ENCODE data around the gene DNMT1. TPM values are rescaled to one million over a fixed set of nuclear protein-coding genes. Genes with fewer than 3 reads are reported as not detected.

The DNMT1 gene
- total and polyA plus RNA-seq, 2 experiments from 2014 or later: 78.2 to 106 TPM

DNA sequence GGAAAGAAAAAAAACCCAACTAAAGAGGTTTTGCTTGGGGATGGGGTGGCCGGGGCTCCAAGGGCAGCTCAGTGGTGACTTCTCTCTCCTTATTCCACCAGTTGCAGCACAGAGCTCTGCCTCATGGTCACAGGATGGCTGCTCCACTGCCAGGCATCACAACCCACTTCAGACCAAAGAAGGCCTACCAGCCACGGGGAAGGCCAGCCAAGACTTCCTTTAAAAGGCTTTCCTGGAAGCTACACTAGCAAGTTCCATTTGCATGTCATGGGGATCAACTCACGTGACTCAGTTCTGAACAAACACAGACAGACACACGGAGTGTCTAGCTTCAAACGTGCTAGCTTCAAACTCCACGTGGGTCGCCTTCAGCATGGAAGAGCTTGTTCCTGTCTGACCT, 61.8 kb downstream of the DNMT1 start:
- TF ChIP-seq, protein P1, sequence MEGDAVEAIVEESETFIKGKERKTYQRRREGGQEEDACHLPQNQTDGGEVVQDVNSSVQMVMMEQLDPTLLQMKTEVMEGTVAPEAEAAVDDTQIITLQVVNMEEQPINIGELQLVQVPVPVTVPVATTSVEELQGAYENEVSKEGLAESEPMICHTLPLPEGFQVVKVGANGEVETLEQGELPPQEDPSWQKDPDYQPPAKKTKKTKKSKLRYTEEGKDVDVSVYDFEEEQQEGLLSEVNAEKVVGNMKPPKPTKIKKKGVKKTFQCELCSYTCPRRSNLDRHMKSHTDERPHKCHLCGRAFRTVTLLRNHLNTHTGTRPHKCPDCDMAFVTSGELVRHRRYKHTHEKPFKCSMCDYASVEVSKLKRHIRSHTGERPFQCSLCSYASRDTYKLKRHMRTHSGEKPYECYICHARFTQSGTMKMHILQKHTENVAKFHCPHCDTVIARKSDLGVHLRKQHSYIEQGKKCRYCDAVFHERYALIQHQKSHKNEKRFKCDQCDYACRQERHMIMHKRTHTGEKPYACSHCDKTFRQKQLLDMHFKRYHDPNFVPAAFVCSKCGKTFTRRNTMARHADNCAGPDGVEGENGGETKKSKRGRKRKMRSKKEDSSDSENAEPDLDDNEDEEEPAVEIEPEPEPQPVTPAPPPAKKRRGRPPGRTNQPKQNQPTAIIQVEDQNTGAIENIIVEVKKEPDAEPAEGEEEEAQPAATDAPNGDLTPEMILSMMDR (IDR thresholded peaks at IDR 0.05; ENCODE audit: low read depth, low read length): no peak
- DNase-seq (ENCODE audit: low read depth in 1 of 2, low spot score in 1 of 2): no peak
- Histone ChIP-seq H3K9me3 (ENCODE audit: low read depth) (no peaks in the 10 kb centered on the region), H3K4me1 (ENCODE audit: low read depth) (no peaks in the 10 kb centered on the region), H3K4me3 (no peak overlapping the region), H3K27me3 (no peaks in the 10 kb centered on the region), H3K27ac (no peak overlapping the region), H3K36me3 (peaks cover 32% of the 10 kb centered on the region)

DNA sequence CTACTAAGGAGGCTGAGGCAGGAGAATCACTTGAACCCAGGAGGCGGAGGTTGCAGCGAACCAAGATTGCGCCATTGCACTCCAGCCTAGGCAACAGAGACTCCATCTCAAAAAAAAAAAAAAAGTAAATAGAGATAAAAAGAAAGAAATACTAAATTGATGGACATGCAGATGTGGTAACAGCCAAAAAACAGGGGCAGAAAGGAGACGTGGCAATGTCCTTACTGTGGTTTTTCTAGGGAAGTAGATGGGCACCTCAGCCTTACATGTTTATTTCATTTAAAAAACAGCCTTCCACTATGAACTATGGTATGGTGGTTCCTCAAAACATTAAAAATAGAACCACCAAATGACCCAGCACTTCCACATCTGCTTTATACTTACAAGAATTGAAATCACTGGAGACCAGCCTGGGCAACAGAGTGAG, 68.5 kb downstream of the DNMT1 start:
- peaks cover 4% of the 10 kb centered on the region for H3K36me3 ChIP-seq
- no peak overlapping the region for H3K27ac ChIP-seq
- H3K27me3 ChIP-seq: no peaks in the 10 kb centered on the region
- H3K4me1 ChIP-seq (ENCODE audit: low read depth): no peaks in the 10 kb centered on the region
- DNase-seq (ENCODE audit: low read depth in 1 of 2, low spot score in 1 of 2): no peak
- no peak overlapping the region for H3K4me3 ChIP-seq
- H3K9me3 ChIP-seq (ENCODE audit: low read depth): no peaks in the 10 kb centered on the region
- TF ChIP-seq, protein P1 (IDR thresholded peaks at IDR 0.05; ENCODE audit: low read depth, low read length): no peak

DNA sequence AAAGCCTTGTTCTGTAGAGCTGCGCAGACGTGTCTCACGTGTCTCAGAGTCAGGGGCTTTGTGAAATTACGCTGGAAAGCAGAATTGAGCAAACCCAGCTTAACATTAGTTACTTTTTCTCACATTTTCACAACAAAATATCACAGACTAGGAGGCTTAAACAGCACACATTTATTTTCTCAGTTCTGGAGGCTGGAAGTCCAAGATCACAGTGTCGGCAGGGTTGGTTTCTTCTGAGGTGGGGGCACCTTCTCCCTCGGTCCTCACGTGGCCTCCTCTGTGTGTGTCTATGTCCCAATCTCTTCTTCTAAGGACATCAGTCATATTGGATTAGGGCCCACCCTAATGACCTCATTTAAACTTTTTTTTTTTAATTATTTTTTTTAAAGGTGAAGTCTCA, 70.3 kb downstream of the DNMT1 start:
- no peak overlapping the region for H3K4me3 ChIP-seq
- no peaks in the 10 kb centered on the region for H3K9me3 ChIP-seq (ENCODE audit: low read depth)
- no peaks in the 10 kb centered on the region for H3K4me1 ChIP-seq (ENCODE audit: low read depth)
- H3K36me3 ChIP-seq: no peaks in the 10 kb centered on the region
- no peak overlapping the region for H3K27ac ChIP-seq
- no peak for DNase-seq (ENCODE audit: low read depth in 1 of 2, low spot score in 1 of 2)
- no peaks in the 10 kb centered on the region for H3K27me3 ChIP-seq
- TF ChIP-seq, protein P1 (IDR thresholded peaks at IDR 0.05; ENCODE audit: low read depth, low read length): no peak

DNA sequence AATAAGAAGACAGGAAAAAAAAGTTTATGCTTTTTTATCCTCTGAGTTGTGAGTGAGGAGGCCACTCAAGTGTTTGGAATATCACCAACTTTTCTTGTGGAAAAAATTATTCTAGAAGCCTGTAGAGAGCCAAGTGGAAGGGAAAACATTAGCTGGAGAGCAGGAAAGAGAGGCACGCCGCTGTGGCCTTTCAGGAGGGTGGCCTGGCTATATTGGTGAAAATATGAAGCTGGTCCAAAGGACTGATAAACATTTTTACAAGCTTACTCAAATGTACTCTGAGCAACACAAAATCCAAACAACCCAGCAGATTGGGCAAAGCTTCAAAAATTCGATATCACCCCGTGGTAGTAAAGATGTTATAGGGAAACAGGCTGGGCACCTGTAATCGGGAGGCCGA, 72.7 kb downstream of the DNMT1 start:
- H3K27ac ChIP-seq: no peak overlapping the region
- H3K36me3 ChIP-seq: peaks cover 12% of the 10 kb centered on the region
- H3K4me3 ChIP-seq: no peak overlapping the region
- peak in 1 of 2 donors; percentile 54 for DNase-seq (ENCODE audit: low read depth in 1 of 2, low spot score in 1 of 2)
- TF ChIP-seq, protein P1 (IDR thresholded peaks at IDR 0.05; ENCODE audit: low read depth, low read length): no peak
- H3K9me3 ChIP-seq (ENCODE audit: low read depth): no peaks in the 10 kb centered on the region
- peaks cover 6% of the 10 kb centered on the region for H3K4me1 ChIP-seq (ENCODE audit: low read depth)
- H3K27me3 ChIP-seq: no peaks in the 10 kb centered on the region

DNA sequence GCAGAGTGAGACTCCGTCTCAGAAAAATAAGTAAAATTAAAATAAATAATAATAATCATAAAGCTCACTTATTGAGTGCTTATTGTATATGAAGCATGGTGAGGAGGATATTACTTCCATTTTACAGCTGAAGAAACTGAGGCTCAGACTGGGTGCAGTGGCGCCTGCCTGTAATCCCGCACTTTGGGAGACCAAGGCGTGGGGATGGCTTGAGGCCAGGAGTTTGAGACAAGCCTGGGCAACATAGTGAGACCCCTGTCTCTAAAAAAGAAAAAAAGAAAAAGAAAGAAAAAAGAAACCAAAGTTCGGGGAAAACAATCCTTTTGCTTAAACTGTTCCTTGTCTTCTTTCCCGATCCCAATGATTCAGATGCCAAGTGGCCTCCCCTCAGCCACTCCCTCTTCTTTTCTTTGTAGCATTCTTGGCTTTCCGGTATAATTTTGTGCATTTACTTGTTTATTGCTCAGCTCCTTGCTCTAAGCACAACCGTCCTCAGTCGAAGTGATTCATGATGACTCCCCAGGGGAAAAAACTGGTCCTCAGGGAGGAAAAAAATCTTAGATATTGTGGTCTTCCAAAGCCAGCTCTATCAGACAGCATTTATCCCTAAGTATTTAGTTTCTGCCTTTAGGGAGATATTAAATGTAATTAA, 74.1 kb downstream of the DNMT1 start:
- H3K36me3 ChIP-seq: peaks cover 25% of the 10 kb centered on the region
- H3K4me3 ChIP-seq: no peak overlapping the region
- TF ChIP-seq, protein P1 (IDR thresholded peaks at IDR 0.05; ENCODE audit: low read depth, low read length): no peak
- no peaks in the 10 kb centered on the region for H3K27me3 ChIP-seq
- no peaks in the 10 kb centered on the region for H3K9me3 ChIP-seq (ENCODE audit: low read depth)
- no peak overlapping the region for H3K27ac ChIP-seq
- peaks cover 6% of the 10 kb centered on the region for H3K4me1 ChIP-seq (ENCODE audit: low read depth)
- peak in 1 of 2 donors; percentile 80 for DNase-seq (ENCODE audit: low read depth in 1 of 2, low spot score in 1 of 2)

All from cardiac muscle cell (in vitro differentiated cells and primary cell).